Kidney (tissue), 14 donors: ENCODE data around the gene WDR6. TPM values are rescaled to one million over a fixed set of nuclear protein-coding genes. Genes with fewer than 3 reads are reported as not detected.
A peak's percentile ranks its signal among the peaks of the same experiment; 100 is the strongest.

ENCODE experiments used
- DNase-seq, 5 donors: peaks; one replicate each; pipeline ENCODE4 v3.0.0-alpha.2; 2013 to 2020
- FAIRE-seq: peaks from 2 replicates; lab custom pipeline; 2012; peaks lifted over from hg19 to GRCh38; lab: Jason Lieb, UNC
- H3K27ac ChIP-seq, 2 donors: one replicate each; pipeline ENCODE4 v1.7.0; 2013; ENCODE audit warnings: low read depth in 2 of 2, low read length in 2 of 2, inconsistent platforms in 1 of 2
- H3K27me3 ChIP-seq: one replicate; pipeline ENCODE4 v1.7.1; 2013; ENCODE audit warnings: low read length, inconsistent platforms; ENCODE audit not compliant: control insufficient read depth, insufficient read depth
- H3K36me3 ChIP-seq, 3 donors: one replicate each; pipeline versions ENCODE4 v1.7.0 to v1.7.1; 2013; ENCODE audit warnings: low read length in 3 of 3, control low read depth in 1 of 3, inconsistent platforms in 1 of 3; ENCODE audit not compliant: insufficient read depth in 3 of 3, control insufficient read depth in 2 of 3
- H3K4me1 ChIP-seq, 3 donors: one replicate each; pipeline versions ENCODE4 v1.7.0 to v1.7.1; 2013; ENCODE audit warnings: low read length in 3 of 3, inconsistent platforms in 1 of 3, low read depth in 1 of 3; ENCODE audit not compliant: control insufficient read depth in 2 of 3, insufficient read depth in 2 of 3
- H3K4me3 ChIP-seq, 3 donors: one replicate each; pipeline versions ENCODE4 v1.7.0 to v1.8.1; 2013; ENCODE audit warnings: low read length in 3 of 3, control low read depth in 1 of 3, inconsistent platforms in 1 of 3
- H3K9ac ChIP-seq, 3 donors: one replicate each; pipeline versions ENCODE4 v1.7.0 to v1.7.1; 2013; ENCODE audit warnings: low read length in 3 of 3, control low read depth in 1 of 3, inconsistent platforms in 1 of 3
- H3K9me3 ChIP-seq, 3 donors: one replicate each; pipeline versions ENCODE4 v1.7.0 to v1.7.1; 2013; ENCODE audit warnings: low read length in 3 of 3, control low read depth in 1 of 3, inconsistent platforms in 1 of 3; ENCODE audit not compliant: control insufficient read depth in 2 of 3, insufficient read depth in 1 of 3
- CTCF ChIP-seq: IDR thresholded peaks from 3 replicates; pipeline ENCODE4 v1.5.1; 2012; ENCODE audit warnings: mild to moderate bottlenecking, moderate library complexity, borderline replicate concordance; ENCODE audit not compliant: insufficient read depth; ENCODE audit errors: extremely low read depth
- intact Hi-C: fragments of 100-400 bp; cut with DNase I; formaldehyde crosslinking; loops from one replicate; pipeline ENCODE4 v1.11.1; 2022
- microRNA-seq: library from miRNA; unstranded; fragments of <30 nt; microRNA quantifications from one replicate; pipeline ENCODE4 v1.2.0, GENCODE V29; 2020
- polyA plus RNA-seq: library from polyadenylated mRNA; stranded (reverse); fragments of 350-450 nt; fragmentation: Illumina TruSeq; extraction: RNeasy Lipid Tissue Mini Kit (QIAGEN cat#74804); gene quantifications from one replicate; pipeline ENCODE4 v1.2.3, GENCODE V29; 2014; ENCODE audit warnings: low read depth, low replicate concordance; ENCODE audit not compliant: insufficient read depth
- total RNA-seq: library from RNA; stranded (reverse); fragmentation: NEBNext Ultra II Directional; extraction: Animal tissue kit (Norgen Biotek cat#: 25700); gene quantifications from one replicate; pipeline ENCODE4 v1.2.1, GENCODE V29; 2021
- donor health status: control.
- donor health status: control.
- donor health status: control.
- donor health status: control.
- donor health status: control.
- donor health status: DM: yes; HTN: yes; CAD: no.
- donor health status: Normal renal cell carcinoma (clear cell type).

WDR6 gene
- total and polyA plus RNA-seq, 2 donors from 2014 or later = 105 to 158 TPM

GRCh38 chr3:49058011-49058410, 50.8 kb downstream of the WDR6 start:
- Histone ChIP-seq H3K9ac (no peak overlapping the region), H3K27ac (no peak overlapping the region), H3K4me3 (no peak overlapping the region), H3K9me3 (no peaks in the 10 kb centered on the region), H3K4me1 (no peaks in the 10 kb centered on the region), H3K27me3 (no peaks in the 10 kb centered on the region), H3K36me3 (peaks cover 7 to 30% (median 20%) of the 10 kb centered on the region in 3 donors)
- intact Hi-C loops = no loop called here
- FAIRE-seq (no peak), DNase-seq (no peak)
- TF ChIP-seq CTCF = no peak

Small RNA genes within 50 kb of the gene (microRNA-seq; reads per million reads assigned to microRNA genes)
- gene MIR191 (8,414 reads per million, percentile 94 among the genes with 10 or more reads in this experiment), gene MIR425 (1,112 reads per million, percentile 80 among the genes with 10 or more reads in this experiment)

Other genes starting within 250 kb of the WDR6 start
- 49.9 TPM for gene PRKAR2A, start 159.5 kb upstream of the WDR6 start, total RNA-seq
- 10.4 TPM for gene PRKAR2A, start 159.5 kb upstream of the WDR6 start, polyA plus RNA-seq
- gene SLC25A20, start 108.5 kb upstream of the WDR6 start, total RNA-seq = 9.9 TPM
- gene SLC25A20, start 108.5 kb upstream of the WDR6 start, polyA plus RNA-seq = 59.2 TPM
- gene ARIH2, start 88.5 kb upstream of the WDR6 start, total RNA-seq = 75.7 TPM
- gene ARIH2, start 88.5 kb upstream of the WDR6 start, polyA plus RNA-seq = 30.4 TPM
- gene P4HTM, start 17.1 kb upstream of the WDR6 start, total RNA-seq = 63.7 TPM
- gene P4HTM, start 17.1 kb upstream of the WDR6 start, polyA plus RNA-seq = 72.6 TPM
- gene DALRD3, start 11.2 kb downstream of the WDR6 start, total RNA-seq = 46.8 TPM
- 41.6 TPM for gene DALRD3, start 11.2 kb downstream of the WDR6 start, polyA plus RNA-seq
- gene NDUFAF3, start 14.7 kb downstream of the WDR6 start, total RNA-seq = 106 TPM
- gene NDUFAF3, start 14.7 kb downstream of the WDR6 start, polyA plus RNA-seq = 190 TPM
- gene IMPDH2, start 22.0 kb downstream of the WDR6 start, total RNA-seq = 132 TPM
- 99.9 TPM for gene IMPDH2, start 22.0 kb downstream of the WDR6 start, polyA plus RNA-seq
- 92.1 TPM for gene QRICH1, start 86.7 kb downstream of the WDR6 start, total RNA-seq
- 23.0 TPM for gene QRICH1, start 86.7 kb downstream of the WDR6 start, polyA plus RNA-seq
- 231 TPM for gene QARS1, start 97.4 kb downstream of the WDR6 start, total RNA-seq
- 209 TPM for gene QARS1, start 97.4 kb downstream of the WDR6 start, polyA plus RNA-seq
- 67.2 TPM for gene USP19, start 113.4 kb downstream of the WDR6 start, total RNA-seq
- 29.3 TPM for gene USP19, start 113.4 kb downstream of the WDR6 start, polyA plus RNA-seq
- gene LAMB2, start 125.7 kb downstream of the WDR6 start, total RNA-seq = 444 TPM
- 460 TPM for gene LAMB2, start 125.7 kb downstream of the WDR6 start, polyA plus RNA-seq
- gene CCDC71, start 158.9 kb downstream of the WDR6 start, total RNA-seq = 27.6 TPM
- 21.0 TPM for gene CCDC71, start 158.9 kb downstream of the WDR6 start, polyA plus RNA-seq
- gene KLHDC8B, start 164.2 kb downstream of the WDR6 start, total RNA-seq = 23.4 TPM
- 36.5 TPM for gene KLHDC8B, start 164.2 kb downstream of the WDR6 start, polyA plus RNA-seq